Ovary (tissue), 9 donors: ENCODE results near the gene SLC6A18. TPM values are rescaled to one million over a fixed set of nuclear protein-coding genes. Genes with fewer than 3 reads are reported as not detected.

Experiments used
- DNase-seq, 5 donors: peaks; one replicate each; pipeline ENCODE4 v3.0.0-alpha.2; 2019 to 2020
- H3K27ac ChIP-seq, 2 donors: fragments of 200-600 bp; one replicate each; pipeline versions ENCODE4 v1.5.1 to v1.8.0; 2019 to 2022
- H3K27me3 ChIP-seq: fragments of 200-600 bp; one replicate; pipeline ENCODE4 v1.8.0; 2022
- H3K36me3 ChIP-seq: fragments of 200-600 bp; sonication (generic); one replicate; pipeline ENCODE4 v1.5.1; 2019
- H3K4me1 ChIP-seq: one replicate; pipeline ENCODE4 v1.8.1; 2013; ENCODE audit warnings: mild to moderate bottlenecking, moderate library complexity; ENCODE audit not compliant: insufficient read depth
- H3K4me3 ChIP-seq: fragments of 200-600 bp; sonication (generic); one replicate; pipeline ENCODE4 v1.5.1; 2017
- H3K9me3 ChIP-seq, 2 donors: fragments of 200-600 bp in 1 of 2; sonication (generic) in 1 of 2; one replicate each; pipeline versions ENCODE4 v1.5.1 to v1.8.1; 2013 to 2019; ENCODE audit warnings: mild to moderate bottlenecking in 1 of 2, moderate library complexity in 1 of 2
- EP300 ChIP-seq: sonication (generic); formaldehyde crosslinking; IDR thresholded peaks from one replicate; pipeline ENCODE4 v1.6.1; 2017; ENCODE audit warnings: antibody characterized with exemption
- POLR2A ChIP-seq: fragments of 450-650 bp; IDR thresholded peaks from one replicate; pipeline ENCODE4 v1.6.1; 2017; ENCODE audit warnings: antibody characterized with exemption, mild to moderate bottlenecking, moderate library complexity
- WGBS, 3 donors: extraction: QIAGEN DNeasy Blood & Tissue Kit in 1 of 3; methylation state at CpG; one replicate each; pipeline versions ENCODE4 v1.1.5 to v1.1.7; 2013 to 2017; 5-methylcytosine and 5-hydroxymethylcytosine counted together
- intact Hi-C, 4 donors: fragments of 100-400 bp; cut with DNase I; formaldehyde crosslinking; loops; one replicate each; pipeline versions ENCODE4 v1.11.0 to v1.15.1; 2022 to 2023
- polyA plus RNA-seq, 2 donors: library from polyadenylated mRNA; stranded (reverse); fragments of 200-250 nt in 1 of 2; fragments of 350-450 nt in 1 of 2; fragmentation: Illumina TruSeq in 1 of 2; extraction: RNeasy Lipid Tissue Mini Kit (QIAGEN cat#74804) in 1 of 2; gene quantifications; one replicate each; pipeline ENCODE4 v1.2.3, GENCODE V29; 2013 to 2014
- total RNA-seq, 7 donors: library from RNA; depleted of rRNA in 2 of 7; stranded (reverse); fragments of >200 nt in 2 of 7; fragmentation: NEBNext Ultra II Directional in 3 of 7; extraction: Animal tissue kit (Norgen Biotek cat#: 25700) in 3 of 7; gene quantifications; one replicate each; pipeline versions ENCODE4 v1.1.0 to v1.2.4, GENCODE V29; 2016 to 2023
- TF ChIP-seq, protein P1 (sequence below), 3 donors: fragments of 450-650 bp in 2 of 3; fragments of 200-600 bp in 1 of 3; IDR thresholded peaks; one replicate each; pipeline versions ENCODE4 v1.5.1 to v1.8.0; 2016 to 2022; ENCODE audit warnings: antibody characterized with exemption in 3 of 3, mild to moderate bottlenecking in 1 of 3
- donor health status: DM: no; HTN: no; CAD: no; lungs with moderate emphysema.
- donor health status: DM: no; HTN: no; CAD: no.
- donor health status: Bipolar disorder and iron deficiency.
- donor health status: DM: yes; HTN: yes; CAD: no.
- donor health status: DM: no; HTN: no; CAD: no.
- donor health status: DM: yes; HTN: yes; CAD: no.

SLC6A18 gene
- total and polyA plus RNA-seq, 9 donors, result not detected

DNA sequence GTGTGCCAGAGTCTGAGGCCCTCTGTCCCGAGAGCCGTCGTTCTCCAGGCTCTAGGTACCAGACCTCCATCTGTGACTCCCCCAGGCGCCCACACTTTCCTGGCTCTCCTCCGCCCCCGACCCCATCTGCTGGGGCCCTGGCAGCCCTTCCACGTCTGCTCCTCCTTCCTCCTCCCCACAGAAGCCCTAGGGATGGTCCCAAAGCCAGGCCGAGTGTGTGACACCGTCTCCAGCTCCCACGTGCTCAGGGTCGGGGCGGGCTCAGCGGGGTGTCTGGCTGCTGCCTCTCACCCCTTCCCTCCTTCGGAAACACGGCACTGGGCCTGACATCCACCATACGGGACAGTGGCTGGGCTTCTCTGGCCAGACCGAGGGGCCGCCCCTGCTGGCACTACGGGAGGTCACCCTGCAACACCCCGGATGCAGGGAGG is 44.3 kb upstream of the SLC6A18 start:
- Histone ChIP-seq H3K36me3 (no peaks in the 10 kb centered on the region), H3K4me3 (no peak overlapping the region), H3K27me3 (no peaks in the 10 kb centered on the region), H3K4me1 (no peaks in the 10 kb centered on the region), H3K9me3 (no peaks in the 10 kb centered on the region), H3K27ac (no peak overlapping the region)
- no peak for DNase-seq
- 44 to 50% (median 49%) methylated on average over 20 of the region's 20 CpGs for WGBS, 3 donors
- no peak for TF ChIP-seq EP300
- TF ChIP-seq, protein P1, sequence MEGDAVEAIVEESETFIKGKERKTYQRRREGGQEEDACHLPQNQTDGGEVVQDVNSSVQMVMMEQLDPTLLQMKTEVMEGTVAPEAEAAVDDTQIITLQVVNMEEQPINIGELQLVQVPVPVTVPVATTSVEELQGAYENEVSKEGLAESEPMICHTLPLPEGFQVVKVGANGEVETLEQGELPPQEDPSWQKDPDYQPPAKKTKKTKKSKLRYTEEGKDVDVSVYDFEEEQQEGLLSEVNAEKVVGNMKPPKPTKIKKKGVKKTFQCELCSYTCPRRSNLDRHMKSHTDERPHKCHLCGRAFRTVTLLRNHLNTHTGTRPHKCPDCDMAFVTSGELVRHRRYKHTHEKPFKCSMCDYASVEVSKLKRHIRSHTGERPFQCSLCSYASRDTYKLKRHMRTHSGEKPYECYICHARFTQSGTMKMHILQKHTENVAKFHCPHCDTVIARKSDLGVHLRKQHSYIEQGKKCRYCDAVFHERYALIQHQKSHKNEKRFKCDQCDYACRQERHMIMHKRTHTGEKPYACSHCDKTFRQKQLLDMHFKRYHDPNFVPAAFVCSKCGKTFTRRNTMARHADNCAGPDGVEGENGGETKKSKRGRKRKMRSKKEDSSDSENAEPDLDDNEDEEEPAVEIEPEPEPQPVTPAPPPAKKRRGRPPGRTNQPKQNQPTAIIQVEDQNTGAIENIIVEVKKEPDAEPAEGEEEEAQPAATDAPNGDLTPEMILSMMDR (IDR thresholded peaks at IDR 0.05), result no peak
- no peak for TF ChIP-seq POLR2A
- intact Hi-C loops, result loop anchor here in 2 of 4 donors (10.0 kb wide), 2 partner anchors 464 to 474 kb away; no protein-coding TSS in a partner anchor

DNA sequence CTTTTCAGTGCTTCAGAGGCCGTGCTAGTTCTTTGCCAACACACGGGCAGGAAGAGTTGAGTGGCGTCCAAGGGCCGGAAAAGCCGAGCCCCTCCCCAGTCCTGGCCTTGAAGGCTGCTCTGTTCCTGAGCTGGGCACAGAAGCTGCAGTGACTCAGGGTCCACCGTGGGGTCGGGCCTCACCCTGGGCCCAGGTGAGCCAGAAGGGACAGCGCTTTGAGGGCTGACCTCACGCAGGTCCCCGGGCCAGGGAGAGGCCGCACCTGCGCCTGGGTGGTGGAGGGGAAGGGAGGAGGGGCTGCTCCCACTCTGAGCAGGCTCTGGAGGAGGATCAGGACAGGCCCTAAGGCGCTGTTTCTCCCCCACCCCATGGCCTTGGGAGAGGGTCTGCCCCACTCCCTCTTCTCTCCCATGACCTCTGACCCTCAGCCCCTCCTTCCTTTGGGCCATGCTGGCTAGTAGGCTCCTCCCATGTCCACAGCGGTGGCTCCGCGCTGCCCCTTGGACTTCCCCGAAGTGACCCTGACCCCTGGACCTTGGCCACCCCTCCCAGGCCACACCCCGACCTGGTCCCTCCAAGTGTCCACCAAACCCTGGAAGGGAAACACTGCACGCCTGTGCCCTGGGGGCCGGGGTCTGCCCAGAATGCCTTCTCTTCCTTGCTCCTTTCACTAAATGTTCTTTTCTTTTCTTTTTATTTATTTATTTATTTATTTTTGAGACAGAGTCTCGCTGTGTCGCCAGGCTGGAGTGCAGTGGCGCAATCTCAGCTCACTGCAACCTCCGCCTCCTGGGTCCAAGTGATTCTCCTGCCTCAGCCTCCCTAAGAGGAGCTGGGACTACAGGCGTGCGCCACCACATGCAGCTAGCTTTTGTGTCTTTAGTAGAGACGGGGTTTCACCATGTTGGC is 43.5 kb upstream of the SLC6A18 start:
- H3K4me3 ChIP-seq, result no peak overlapping the region
- no peak for TF ChIP-seq EP300
- TF ChIP-seq POLR2A, result no peak
- TF ChIP-seq, protein P1 (IDR thresholded peaks at IDR 0.05), result no peak
- no peaks in the 10 kb centered on the region for H3K9me3 ChIP-seq
- H3K27me3 ChIP-seq, result no peaks in the 10 kb centered on the region
- no peaks in the 10 kb centered on the region for H3K4me1 ChIP-seq
- intact Hi-C loops, result loop anchor here in 2 of 4 donors (10.0 kb wide), 2 partner anchors 463 to 473 kb away; no protein-coding TSS in a partner anchor
- H3K27ac ChIP-seq, result no peak overlapping the region
- 54 to 65% (median 61%) methylated on average over 26 to 27 of the region's 27 CpGs for WGBS, 3 donors
- H3K36me3 ChIP-seq, result no peaks in the 10 kb centered on the region
- no peak for DNase-seq

DNA sequence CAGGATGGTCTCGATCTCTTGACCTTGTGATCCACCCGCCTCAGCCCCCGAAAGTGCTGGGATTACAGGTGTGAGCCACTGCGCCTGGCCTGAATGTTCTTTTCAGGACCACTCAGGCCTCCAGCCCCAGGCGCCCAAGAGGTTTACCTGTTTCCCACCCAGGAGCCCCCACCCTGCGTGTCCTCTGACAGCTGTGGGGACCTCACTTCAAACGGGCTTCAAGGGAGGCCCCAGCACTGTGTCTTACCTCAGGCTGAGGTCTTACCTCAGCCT is 42.9 kb upstream of the SLC6A18 start:
- H3K36me3 ChIP-seq, result no peaks in the 10 kb centered on the region
- no peak for TF ChIP-seq POLR2A
- no peak for TF ChIP-seq EP300
- TF ChIP-seq, protein P1 (IDR thresholded peaks at IDR 0.05), result no peak
- H3K4me3 ChIP-seq, result no peak overlapping the region
- DNase-seq, result no peak
- H3K9me3 ChIP-seq, result no peaks in the 10 kb centered on the region
- whole genome bisulfite sequencing, 3 donors, result 74 to 82% (median 76%) methylated on average over 7 of the region's 7 CpGs
- intact Hi-C loops, result loop anchor here in 2 of 4 donors (10.0 kb wide), 2 partner anchors 463 to 473 kb away; no protein-coding TSS in a partner anchor
- H3K27ac ChIP-seq, result no peak overlapping the region
- no peaks in the 10 kb centered on the region for H3K27me3 ChIP-seq
- H3K4me1 ChIP-seq, result no peaks in the 10 kb centered on the region

DNA sequence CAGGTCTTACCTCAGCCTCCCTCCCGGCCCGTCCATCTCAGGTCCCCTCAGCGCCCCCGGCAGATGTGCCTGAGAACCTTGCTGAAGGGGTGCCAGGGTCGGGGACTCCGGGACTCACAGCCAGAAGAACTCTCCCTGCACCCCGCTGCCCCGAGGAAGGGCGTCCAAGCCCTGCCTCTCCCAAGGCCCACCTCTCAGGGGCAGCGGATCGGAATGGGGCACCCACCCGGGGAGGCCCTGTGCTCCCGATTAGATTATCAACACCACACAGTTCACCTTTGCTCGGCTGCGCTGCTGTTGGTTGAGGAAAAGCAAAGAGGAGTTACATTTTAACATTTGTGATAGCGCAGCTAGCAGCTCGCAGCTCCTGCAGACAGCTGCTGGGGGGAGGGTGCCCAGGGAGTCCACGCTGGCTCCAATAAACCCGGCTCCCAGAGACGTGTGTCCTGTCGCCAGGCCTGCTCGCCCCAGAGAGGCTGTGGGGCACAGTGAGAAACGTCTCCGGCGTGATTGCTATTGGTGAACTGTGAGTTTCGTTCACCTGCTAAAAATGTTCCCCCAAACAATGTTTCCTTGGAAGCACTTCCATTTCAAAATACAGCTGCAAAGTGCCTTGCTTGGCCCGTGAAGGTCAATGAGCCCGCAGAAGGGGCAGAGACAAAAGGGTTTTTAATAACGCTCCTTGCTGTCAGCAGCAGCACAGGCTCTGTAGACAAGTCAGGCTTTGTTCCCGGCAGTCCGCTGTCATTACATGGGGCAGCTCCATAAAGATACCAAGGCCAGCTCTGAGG is 42.4 kb upstream of the SLC6A18 start:
- TF ChIP-seq POLR2A (no peak), EP300 (no peak)
- TF ChIP-seq, protein P1 (IDR thresholded peaks at IDR 0.05), result no peak
- Histone ChIP-seq H3K27me3 (no peaks in the 10 kb centered on the region), H3K36me3 (no peaks in the 10 kb centered on the region), H3K27ac (no peak overlapping the region), H3K9me3 (no peaks in the 10 kb centered on the region), H3K4me3 (no peak overlapping the region), H3K4me1 (no peaks in the 10 kb centered on the region)
- no peak for DNase-seq
- intact Hi-C loops, result loop anchor here in 2 of 4 donors (10.0 kb wide), 2 partner anchors 462 to 472 kb away; no protein-coding TSS in a partner anchor
- 21 to 36% (median 26%) methylated on average over 31 of the region's 31 CpGs for WGBS, 3 donors
